ENCODE results near the gene BEND6. TPM values are rescaled to one million over a fixed set of nuclear protein-coding genes. Genes with fewer than 3 reads are reported as not detected.

BEND6 gene
- polyA plus RNA-seq, 1 of the 3 experiments (the other 2 are of a cell fraction), result 6.9 TPM

DNA sequence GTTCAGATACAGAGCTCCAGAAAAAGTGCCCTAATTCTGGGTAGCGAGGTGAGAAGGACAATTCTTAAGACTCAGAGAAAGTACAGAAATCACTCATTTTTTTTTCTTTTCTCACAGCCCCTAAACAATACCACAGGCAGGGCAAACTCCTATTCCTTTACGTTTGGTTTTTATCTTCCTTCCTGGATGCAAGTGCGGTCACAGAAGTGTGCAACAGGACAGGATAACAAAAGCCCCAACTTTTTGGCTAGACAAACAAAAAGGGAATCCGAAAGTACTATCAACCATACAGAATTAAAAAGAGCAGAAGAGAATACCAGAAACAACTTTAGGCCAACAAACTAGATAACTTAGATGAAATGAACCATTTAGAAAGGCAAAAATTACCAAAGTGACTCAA is 18.4 kb upstream of the BEND6 start:
- ChIA-PET CTCF (interaction anchor here (0.7 to 3.0 kb wide), 4 partner anchors 11 to 85 kb away, joined by 3 to 15 read pairs (median 4); partner anchors contain the start of gene BEND6), POLR2A (interaction anchor here (0.6 kb wide), 1 partner anchor 255 kb away, joined by 4 read pairs; no protein-coding TSS in a partner anchor)
- no peak overlapping the region for H3K4me3 ChIP-seq (ENCODE audit: low read depth in 2 of 2, low read length in 1 of 2)
- peaks cover 9% of the 10 kb centered on the region; the same call in 1 of the 2 replicates for H3K9me3 ChIP-seq
- peaks cover 0 to 42% of the 10 kb centered on the region in 2 experiments for H3K36me3 ChIP-seq (replicated peaks in 1 of 2; ENCODE audit: control insufficient read depth in 1 of 2, insufficient read depth in 2 of 2, low read length in 1 of 2)
- H3K9ac ChIP-seq, result no peak overlapping the region
- H3F3A ChIP-seq (replicated peaks; ENCODE audit: insufficient read depth), result peaks cover 32% of the 10 kb centered on the region
- H4K20me1 ChIP-seq (ENCODE audit: insufficient read depth), result peaks cover 4% of the 10 kb centered on the region; the same call in 1 of the 2 replicates
- no peak overlapping the region for H3K4me2 ChIP-seq
- no peak for DNase-seq
- H3K79me2 ChIP-seq (ENCODE audit: insufficient read depth), result peaks cover 31% of the 10 kb centered on the region
- TF ChIP-seq EZH2phosphoT487 (IDR thresholded peaks at IDR 0.05; ENCODE audit: borderline replicate concordance, low read depth), result no peak
- no peak for TF ChIP-seq MXI1 (IDR thresholded peaks at IDR 0.05; ENCODE audit: low read depth, low read length)
- no peak for TF ChIP-seq TAF1 (IDR thresholded peaks at IDR 0.05; ENCODE audit: borderline replicate concordance, low read depth, low read length)
- TF ChIP-seq, protein P1, sequence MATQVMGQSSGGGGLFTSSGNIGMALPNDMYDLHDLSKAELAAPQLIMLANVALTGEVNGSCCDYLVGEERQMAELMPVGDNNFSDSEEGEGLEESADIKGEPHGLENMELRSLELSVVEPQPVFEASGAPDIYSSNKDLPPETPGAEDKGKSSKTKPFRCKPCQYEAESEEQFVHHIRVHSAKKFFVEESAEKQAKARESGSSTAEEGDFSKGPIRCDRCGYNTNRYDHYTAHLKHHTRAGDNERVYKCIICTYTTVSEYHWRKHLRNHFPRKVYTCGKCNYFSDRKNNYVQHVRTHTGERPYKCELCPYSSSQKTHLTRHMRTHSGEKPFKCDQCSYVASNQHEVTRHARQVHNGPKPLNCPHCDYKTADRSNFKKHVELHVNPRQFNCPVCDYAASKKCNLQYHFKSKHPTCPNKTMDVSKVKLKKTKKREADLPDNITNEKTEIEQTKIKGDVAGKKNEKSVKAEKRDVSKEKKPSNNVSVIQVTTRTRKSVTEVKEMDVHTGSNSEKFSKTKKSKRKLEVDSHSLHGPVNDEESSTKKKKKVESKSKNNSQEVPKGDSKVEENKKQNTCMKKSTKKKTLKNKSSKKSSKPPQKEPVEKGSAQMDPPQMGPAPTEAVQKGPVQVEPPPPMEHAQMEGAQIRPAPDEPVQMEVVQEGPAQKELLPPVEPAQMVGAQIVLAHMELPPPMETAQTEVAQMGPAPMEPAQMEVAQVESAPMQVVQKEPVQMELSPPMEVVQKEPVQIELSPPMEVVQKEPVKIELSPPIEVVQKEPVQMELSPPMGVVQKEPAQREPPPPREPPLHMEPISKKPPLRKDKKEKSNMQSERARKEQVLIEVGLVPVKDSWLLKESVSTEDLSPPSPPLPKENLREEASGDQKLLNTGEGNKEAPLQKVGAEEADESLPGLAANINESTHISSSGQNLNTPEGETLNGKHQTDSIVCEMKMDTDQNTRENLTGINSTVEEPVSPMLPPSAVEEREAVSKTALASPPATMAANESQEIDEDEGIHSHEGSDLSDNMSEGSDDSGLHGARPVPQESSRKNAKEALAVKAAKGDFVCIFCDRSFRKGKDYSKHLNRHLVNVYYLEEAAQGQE (IDR thresholded peaks at IDR 0.05; ENCODE audit: low read depth, low read length), result no peak
- TF ChIP-seq, protein P2, sequence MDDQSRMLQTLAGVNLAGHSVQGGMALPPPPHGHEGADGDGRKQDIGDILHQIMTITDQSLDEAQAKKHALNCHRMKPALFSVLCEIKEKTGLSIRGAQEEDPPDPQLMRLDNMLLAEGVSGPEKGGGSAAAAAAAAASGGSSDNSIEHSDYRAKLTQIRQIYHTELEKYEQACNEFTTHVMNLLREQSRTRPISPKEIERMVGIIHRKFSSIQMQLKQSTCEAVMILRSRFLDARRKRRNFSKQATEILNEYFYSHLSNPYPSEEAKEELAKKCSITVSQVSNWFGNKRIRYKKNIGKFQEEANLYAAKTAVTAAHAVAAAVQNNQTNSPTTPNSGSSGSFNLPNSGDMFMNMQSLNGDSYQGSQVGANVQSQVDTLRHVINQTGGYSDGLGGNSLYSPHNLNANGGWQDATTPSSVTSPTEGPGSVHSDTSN (IDR thresholded peaks at IDR 0.05), result no peak
- TF ChIP-seq CHD2 (IDR thresholded peaks at IDR 0.05; ENCODE audit: low read length, partially characterized antibody), result no peak
- TF ChIP-seq TEAD4 (IDR thresholded peaks at IDR 0.05; ENCODE audit: borderline replicate concordance, insufficient read depth), result no peak
- TF ChIP-seq, protein P3, sequence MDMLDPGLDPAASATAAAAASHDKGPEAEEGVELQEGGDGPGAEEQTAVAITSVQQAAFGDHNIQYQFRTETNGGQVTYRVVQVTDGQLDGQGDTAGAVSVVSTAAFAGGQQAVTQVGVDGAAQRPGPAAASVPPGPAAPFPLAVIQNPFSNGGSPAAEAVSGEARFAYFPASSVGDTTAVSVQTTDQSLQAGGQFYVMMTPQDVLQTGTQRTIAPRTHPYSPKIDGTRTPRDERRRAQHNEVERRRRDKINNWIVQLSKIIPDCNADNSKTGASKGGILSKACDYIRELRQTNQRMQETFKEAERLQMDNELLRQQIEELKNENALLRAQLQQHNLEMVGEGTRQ (IDR thresholded peaks at IDR 0.05; ENCODE audit: borderline replicate concordance, low read depth, low read length), result no peak
- TF ChIP-seq FOXM1 (IDR thresholded peaks at IDR 0.05; ENCODE audit: low read depth), result no peak
- no peak for TF ChIP-seq RCOR1 (IDR thresholded peaks at IDR 0.05; ENCODE audit: low read length)
- no peak for TF ChIP-seq POLR2AphosphoS5 (IDR thresholded peaks at IDR 0.05; ENCODE audit: low read depth, low read length)
- no peak for TF ChIP-seq GABPA (IDR thresholded peaks at IDR 0.05; ENCODE audit: low read depth)
- no peaks in the 10 kb centered on the region for H3K9me2 ChIP-seq
- WGBS (ENCODE audit: low lambda C conversion rate), result 96% methylated on average over 4 of the region's 4 CpGs
- H3K27me3 ChIP-seq (ENCODE audit: insufficient read depth), result no peaks in the 10 kb centered on the region
- no peak overlapping the region for H3K27ac ChIP-seq (ENCODE audit: low read depth in 2 of 2, low read length in 1 of 2)
- H3K4me1 ChIP-seq (ENCODE audit: control insufficient read depth in 1 of 2, insufficient read depth in 2 of 2, low read depth in 1 of 2, low read length in 1 of 2), result no peaks in the 10 kb centered on the region; a peak in 1 of 4 replicates
- no peak overlapping the region for H2AFZ ChIP-seq (ENCODE audit: low read depth)
